ENCODE data around the gene PSMG4.

PSMG4 gene

DNA sequence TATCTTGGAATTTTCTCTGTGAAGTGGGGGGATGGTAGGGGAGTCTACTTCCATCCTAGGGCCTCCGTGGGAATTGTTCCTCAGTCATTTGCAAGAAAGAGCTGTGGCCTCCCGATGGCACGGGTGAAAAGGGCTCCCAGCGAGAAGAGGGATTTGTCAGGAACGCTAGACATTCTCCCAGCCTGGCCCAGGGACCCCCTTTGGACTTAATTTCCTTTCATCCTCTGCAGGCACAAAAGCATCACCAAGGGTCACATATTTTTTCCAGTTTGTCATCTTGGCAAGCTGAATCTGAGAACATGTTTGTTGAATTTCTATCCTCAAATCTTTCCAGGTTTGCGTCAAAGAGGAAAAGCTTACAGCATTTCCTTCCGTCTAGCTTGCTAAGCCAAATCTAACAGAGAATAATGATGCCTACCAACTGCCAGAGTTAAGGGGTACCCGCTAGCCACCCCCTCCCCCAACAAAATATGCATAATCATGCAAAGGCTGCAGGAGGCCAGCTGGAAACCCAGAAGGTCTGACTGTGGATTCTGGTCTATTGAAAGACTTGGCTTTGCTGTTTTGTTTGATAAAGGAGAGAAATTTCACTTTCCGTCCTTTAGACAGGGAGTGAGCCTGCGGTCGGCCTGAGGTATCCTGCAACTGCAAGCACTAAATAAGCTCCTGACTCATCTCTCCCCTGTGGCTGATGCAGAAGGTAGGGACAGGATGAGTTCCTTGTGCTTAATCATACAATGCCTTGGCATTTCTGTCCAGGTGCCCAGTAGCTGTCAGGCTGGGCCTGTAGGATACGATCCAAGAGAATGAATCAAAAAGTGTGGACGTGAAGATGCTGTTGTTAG lies 23.1 kb downstream of the PSMG4 start:
- Histone ChIP-seq H3K36me3 (ENCODE audit: control insufficient read depth, insufficient read depth, low read length) (no peaks in the 10 kb centered on the region), H3K4me1 (no peaks in the 10 kb centered on the region), H3K79me2 (no peaks in the 10 kb centered on the region), H3K4me2 (ENCODE audit: low read length) (no peak overlapping the region), H3K4me3 (ENCODE audit: low read depth, low read length) (no peak overlapping the region), H3K9me3 (ENCODE audit: control insufficient read depth, low read length) (no peaks in the 10 kb centered on the region), H3K27ac (no peak overlapping the region), H3K9ac (no peak overlapping the region), H2AFZ (no peak overlapping the region), H3K27me3 (ENCODE audit: control insufficient read depth, insufficient read depth, low read length) (no peaks in the 10 kb centered on the region)
- TF ChIP-seq, protein P1, sequence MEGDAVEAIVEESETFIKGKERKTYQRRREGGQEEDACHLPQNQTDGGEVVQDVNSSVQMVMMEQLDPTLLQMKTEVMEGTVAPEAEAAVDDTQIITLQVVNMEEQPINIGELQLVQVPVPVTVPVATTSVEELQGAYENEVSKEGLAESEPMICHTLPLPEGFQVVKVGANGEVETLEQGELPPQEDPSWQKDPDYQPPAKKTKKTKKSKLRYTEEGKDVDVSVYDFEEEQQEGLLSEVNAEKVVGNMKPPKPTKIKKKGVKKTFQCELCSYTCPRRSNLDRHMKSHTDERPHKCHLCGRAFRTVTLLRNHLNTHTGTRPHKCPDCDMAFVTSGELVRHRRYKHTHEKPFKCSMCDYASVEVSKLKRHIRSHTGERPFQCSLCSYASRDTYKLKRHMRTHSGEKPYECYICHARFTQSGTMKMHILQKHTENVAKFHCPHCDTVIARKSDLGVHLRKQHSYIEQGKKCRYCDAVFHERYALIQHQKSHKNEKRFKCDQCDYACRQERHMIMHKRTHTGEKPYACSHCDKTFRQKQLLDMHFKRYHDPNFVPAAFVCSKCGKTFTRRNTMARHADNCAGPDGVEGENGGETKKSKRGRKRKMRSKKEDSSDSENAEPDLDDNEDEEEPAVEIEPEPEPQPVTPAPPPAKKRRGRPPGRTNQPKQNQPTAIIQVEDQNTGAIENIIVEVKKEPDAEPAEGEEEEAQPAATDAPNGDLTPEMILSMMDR (IDR thresholded peaks at IDR 0.05): no peak

DNA sequence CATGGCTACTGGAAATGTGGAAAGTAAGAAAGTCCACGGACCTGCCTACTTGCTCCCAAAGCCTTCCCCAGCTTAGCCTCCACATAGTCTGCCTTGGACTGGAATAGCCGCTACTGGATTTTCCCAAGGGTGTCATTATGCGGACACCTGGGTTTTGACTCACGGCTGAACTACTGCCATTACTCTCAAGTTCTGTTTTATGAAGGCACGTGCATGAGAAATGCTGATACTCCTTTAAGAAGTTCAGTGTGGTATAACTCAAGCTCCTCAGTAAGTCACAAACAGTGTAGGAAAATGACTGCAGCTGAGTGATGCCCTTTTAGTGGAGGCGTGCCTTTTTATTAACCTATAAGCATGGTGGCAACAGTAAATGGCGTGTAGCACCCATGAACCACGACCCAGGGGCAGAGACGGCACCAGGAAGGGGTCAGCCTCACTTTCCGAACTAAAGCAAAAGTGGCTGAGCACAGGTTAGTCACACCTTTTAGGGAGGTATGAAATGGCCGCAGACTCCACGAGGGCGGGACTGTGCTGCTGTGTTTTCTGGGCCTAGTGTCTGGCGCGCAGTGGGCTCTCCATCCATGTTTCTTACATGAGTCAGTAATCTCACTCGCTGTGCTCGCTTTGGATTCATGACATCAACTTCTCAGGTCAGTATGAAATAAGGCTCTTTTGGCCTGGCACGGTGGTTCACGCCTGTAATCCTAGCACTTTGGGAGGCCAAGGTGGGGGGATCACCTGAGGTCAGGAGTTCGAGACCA lies 23.9 kb downstream of the PSMG4 start:
- H3K79me2 ChIP-seq: no peaks in the 10 kb centered on the region
- no peaks in the 10 kb centered on the region for H3K4me1 ChIP-seq
- H3K9me3 ChIP-seq (ENCODE audit: control insufficient read depth, low read length): no peaks in the 10 kb centered on the region
- no peak overlapping the region for H3K9ac ChIP-seq
- no peaks in the 10 kb centered on the region for H3K27me3 ChIP-seq (ENCODE audit: control insufficient read depth, insufficient read depth, low read length)
- H3K27ac ChIP-seq: no peak overlapping the region
- TF ChIP-seq, protein P1 (IDR thresholded peaks at IDR 0.05): no peak
- H3K36me3 ChIP-seq (ENCODE audit: control insufficient read depth, insufficient read depth, low read length): no peaks in the 10 kb centered on the region
- no peak overlapping the region for H2AFZ ChIP-seq
- H3K4me2 ChIP-seq (ENCODE audit: low read length): no peak overlapping the region
- no peak overlapping the region for H3K4me3 ChIP-seq (ENCODE audit: low read depth, low read length)

DNA sequence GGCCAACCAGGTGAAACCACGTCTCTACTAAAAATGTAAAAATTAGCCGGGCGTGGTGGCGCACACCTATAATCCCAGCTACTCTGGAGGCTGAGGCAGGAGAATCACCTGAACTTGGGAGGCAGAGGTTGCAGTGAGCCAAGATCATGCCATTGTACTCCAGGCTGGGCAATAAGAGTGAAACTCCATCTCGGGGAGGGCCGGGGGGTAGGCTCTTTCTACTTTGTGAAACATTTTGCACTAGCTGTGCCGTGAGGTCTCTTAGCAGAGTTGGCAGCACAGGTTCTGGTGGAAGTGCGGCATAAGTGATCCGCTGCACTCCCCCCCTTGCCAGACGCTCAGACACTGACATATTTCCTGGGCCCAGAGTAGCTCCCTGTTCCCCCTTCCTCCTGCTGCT lies 24.5 kb downstream of the PSMG4 start:
- Histone ChIP-seq H3K27me3 (ENCODE audit: control insufficient read depth, insufficient read depth, low read length) (no peaks in the 10 kb centered on the region), H3K4me3 (ENCODE audit: low read depth, low read length) (no peak overlapping the region), H3K27ac (no peak overlapping the region), H3K79me2 (no peaks in the 10 kb centered on the region), H3K4me1 (peaks cover 1% of the 10 kb centered on the region), H3K4me2 (ENCODE audit: low read length) (no peak overlapping the region), H2AFZ (no peak overlapping the region), H3K9ac (no peak overlapping the region), H3K36me3 (ENCODE audit: control insufficient read depth, insufficient read depth, low read length) (no peaks in the 10 kb centered on the region), H3K9me3 (ENCODE audit: control insufficient read depth, low read length) (no peaks in the 10 kb centered on the region)
- TF ChIP-seq, protein P1 (IDR thresholded peaks at IDR 0.05): no peak

DNA sequence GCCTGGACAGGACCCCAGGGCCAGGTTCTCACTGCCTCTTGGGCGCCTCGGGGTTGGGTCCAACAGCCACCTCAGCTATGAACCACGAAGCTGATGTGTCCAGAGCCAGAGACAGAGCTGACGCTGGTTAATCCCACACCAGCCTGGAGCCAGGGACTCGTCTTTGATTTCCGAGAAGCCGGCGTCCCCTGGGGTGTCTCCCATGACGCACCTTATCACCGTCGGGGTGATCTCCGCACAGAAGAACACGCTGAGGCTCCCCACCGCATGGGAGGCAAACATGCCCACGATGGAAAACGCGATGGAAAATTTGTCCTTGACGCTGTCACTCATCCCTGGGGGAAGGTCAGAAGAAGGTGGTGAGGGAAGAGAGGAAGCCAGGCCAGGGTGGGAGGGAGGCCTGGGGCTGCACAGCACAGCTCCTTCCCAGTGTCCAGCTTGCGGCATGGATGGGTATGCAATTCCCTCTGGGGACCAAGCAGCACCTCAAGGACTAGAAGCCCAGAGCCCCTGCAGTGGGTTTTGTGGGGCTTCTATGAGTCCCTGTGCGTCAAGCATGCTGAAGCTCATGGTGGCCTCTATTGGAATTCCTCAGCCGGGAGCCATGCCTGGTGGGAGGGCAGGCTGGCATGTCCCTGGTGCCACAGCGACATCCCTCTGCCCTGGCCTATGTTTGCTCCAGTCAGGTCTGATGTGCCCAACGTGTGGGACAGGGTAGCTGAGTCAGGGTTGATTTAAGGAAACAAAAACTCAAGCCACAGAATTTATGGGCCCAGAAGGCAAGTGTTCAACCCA lies 25.1 kb downstream of the PSMG4 start:
- TF ChIP-seq, protein P1 (IDR thresholded peaks at IDR 0.05): no peak
- Histone ChIP-seq H3K4me3 (ENCODE audit: low read depth, low read length) (no peak overlapping the region), H3K27me3 (ENCODE audit: control insufficient read depth, insufficient read depth, low read length) (no peaks in the 10 kb centered on the region), H3K27ac (no peak overlapping the region), H3K9me3 (ENCODE audit: control insufficient read depth, low read length) (no peaks in the 10 kb centered on the region), H3K4me1 (peaks cover 7% of the 10 kb centered on the region), H3K36me3 (ENCODE audit: control insufficient read depth, insufficient read depth, low read length) (no peaks in the 10 kb centered on the region), H2AFZ (no peak overlapping the region), H3K9ac (no peak overlapping the region), H3K79me2 (no peaks in the 10 kb centered on the region), H3K4me2 (ENCODE audit: low read length) (no peak overlapping the region)

Measured in parathyroid adenoma (tissue), 2 donors.